HCT116 (cell line): ENCODE measurements around the gene CHRNA4. TPM values are rescaled to one million over a fixed set of nuclear protein-coding genes. Genes with fewer than 3 reads are reported as not detected.

Experiments used
- ATAC-seq: fragments of 200-7000 bp; cut with Tn5 transposase; 2 replicates; pipeline ENCODE4 v1.9.1; 2020; ENCODE audit warnings: mild to moderate bottlenecking, moderate library complexity
- BruUV-seq: library from RNA; stranded (reverse); fragments of 400-500 nt; replicated peaks from 2 replicates; lab custom pipeline; 2021; lab: Mats Ljungman, UMichigan
- CTCF ChIA-PET: fragments of 300-600 bp; sonication (Branson Sonifier 250); formaldehyde crosslinking; loops from one replicate; lab custom pipeline; 2021; ENCODE audit warnings: antibody characterized with exemption; lab: Charles Lee
- POLR2A ChIA-PET: fragments of 300-600, 350-600 bp; sonication (Branson Sonifier 250); formaldehyde crosslinking; loops from one replicate; lab custom pipeline; 2021; ENCODE audit warnings: antibody characterized with exemption; lab: Charles Lee
- RAD21 ChIA-PET, 2 experiments: fragments of 300-600 bp; sonication (Branson Sonifier 250); formaldehyde crosslinking; loops; one replicate each; lab custom pipeline; 2023; ENCODE audit warnings: low total read pairs in 2 of 2; ENCODE audit not compliant: uncharacterized antibody in 2 of 2, unreplicated experiment in 2 of 2, low non-redundant PET in 1 of 2; lab: Charles Lee
- DNase-seq: peaks from one replicate; pipeline ENCODE4 v3.0.0-alpha.2; 2010; ENCODE audit warnings: low read depth, low spot score
- H2AFZ ChIP-seq: fragments of 200-600 bp; shearing (Covaris generic), sonication (generic); 2 replicates; pipeline ENCODE4 v1.6.1; 2017; ENCODE audit warnings: low read depth, mixed run types, mixed read lengths, antibody characterized with exemption, low read length; ENCODE audit not compliant: poor library complexity, severe bottlenecking
- H3K27ac ChIP-seq: 2 replicates; pipeline ENCODE4 v1.5.1; 2012; ENCODE audit warnings: low read depth, low read length
- H3K27me3 ChIP-seq: fragments of 200-600 bp; sonication (generic); 2 replicates; pipeline ENCODE4 v1.6.1; 2016; ENCODE audit warnings: mixed run types, low read length, mixed read lengths; ENCODE audit not compliant: insufficient read depth
- H3K36me3 ChIP-seq, 2 experiments: fragments of 200-500 bp in 1 of 2; fragments of 200-600 bp in 1 of 2; sonication (Bioruptor generic) in 1 of 2; sonication (generic) in 1 of 2; 2 replicates each; pipeline versions ENCODE4 v1.5.1 to v1.6.1; 2014 to 2016; ENCODE audit warnings: low read length in 2 of 2, inconsistent platforms in 1 of 2, mixed read lengths in 1 of 2, mixed run types in 1 of 2; ENCODE audit not compliant: insufficient read depth in 2 of 2, control insufficient read depth in 1 of 2
- H3K4me1 ChIP-seq, 2 experiments: fragments of 200-600 bp in 1 of 2; sonication (generic) in 1 of 2; 2 replicates each; pipeline versions ENCODE4 v1.5.1 to v1.6.1; 2012 to 2017; ENCODE audit warnings: low read length in 2 of 2, inconsistent platforms in 1 of 2, mild to moderate bottlenecking in 1 of 2, mixed read lengths in 1 of 2, mixed run types in 1 of 2, moderate library complexity in 1 of 2; ENCODE audit not compliant: insufficient read depth in 2 of 2, control insufficient read depth in 1 of 2
- H3K4me2 ChIP-seq: fragments of 200-600 bp; sonication (generic); 2 replicates; pipeline ENCODE4 v1.6.1; 2017; ENCODE audit warnings: mixed run types, low read length, mixed read lengths
- H3K4me3 ChIP-seq, 2 experiments: fragments of 200-600 bp in 1 of 2; sonication (generic) in 1 of 2; replicated peaks in 1 of 2; 2 replicates each; pipeline ENCODE4 v1.5.1; 2011 to 2016; ENCODE audit warnings: low read length in 2 of 2, control low read depth in 1 of 2, low read depth in 1 of 2, mild to moderate bottlenecking in 1 of 2, mixed read lengths in 1 of 2, mixed run types in 1 of 2
- H3K79me2 ChIP-seq: fragments of 200-600 bp; sonication (generic); 2 replicates; pipeline ENCODE4 v1.6.1; 2017; ENCODE audit warnings: mild to moderate bottlenecking, mixed run types, low read length, moderate library complexity, mixed read lengths; ENCODE audit not compliant: insufficient read depth
- H3K9ac ChIP-seq: fragments of 200-600 bp; sonication (generic); 2 replicates; pipeline ENCODE4 v1.6.1; 2016; ENCODE audit warnings: low read length, mixed read lengths
- H3K9me2 ChIP-seq: fragments of 200-600 bp; sonication (generic), shearing (Covaris generic); 2 replicates; pipeline ENCODE4 v1.6.1; 2017; ENCODE audit warnings: mixed run types, mild to moderate bottlenecking, moderate library complexity; ENCODE audit not compliant: insufficient read depth
- H3K9me3 ChIP-seq, 2 experiments: fragments of 200-500 bp in 1 of 2; fragments of 200-600 bp in 1 of 2; sonication (Bioruptor generic) in 1 of 2; sonication (generic) in 1 of 2; 2 replicates each; pipeline ENCODE4 v1.6.1; 2014 to 2017; ENCODE audit warnings: low read length in 2 of 2, mixed read lengths in 2 of 2, inconsistent platforms in 1 of 2, low read depth in 1 of 2, mild to moderate bottlenecking in 1 of 2, mixed run types in 1 of 2, moderate library complexity in 1 of 2; ENCODE audit not compliant: control insufficient read depth in 1 of 2, insufficient read depth in 1 of 2
- H4K20me1 ChIP-seq: fragments of 200-600 bp; sonication (generic), shearing (Covaris generic); 2 replicates; pipeline ENCODE4 v1.6.1; 2017; ENCODE audit warnings: mixed run types, mild to moderate bottlenecking, moderate library complexity; ENCODE audit not compliant: insufficient read depth
- CEBPB ChIP-seq: IDR thresholded peaks from 2 replicates; pipeline ENCODE4 v1.6.1; 2012; ENCODE audit warnings: low read depth
- CTCF ChIP-seq, 3 experiments: fragments of 200-600 bp in 1 of 3; sonication (generic) in 1 of 3; IDR thresholded peaks in 2 of 3; conservative IDR thresholded peaks in 1 of 3; 2 replicates each; pipeline ENCODE4 v1.5.1; 2012 to 2017; ENCODE audit warnings: low read depth in 2 of 3, low read length in 2 of 3, antibody characterized with exemption in 1 of 3, borderline replicate concordance in 1 of 3, control low read depth in 1 of 3, mild to moderate bottlenecking in 1 of 3, mixed read lengths in 1 of 3, mixed run types in 1 of 3, moderate library complexity in 1 of 3; ENCODE audit not compliant: insufficient read depth in 1 of 3
- EGR1 ChIP-seq: IDR thresholded peaks from 2 replicates; pipeline ENCODE4 v1.6.1; 2012; ENCODE audit warnings: low read depth
- EZH2 ChIP-seq: fragments of 200-600 bp; sonication (generic); IDR thresholded peaks from 2 replicates; pipeline ENCODE4 v1.6.1; 2017; ENCODE audit warnings: antibody characterized with exemption, mixed run types
- EZH2phosphoT487 ChIP-seq: fragments of 200-600 bp; IDR thresholded peaks from 2 replicates; pipeline ENCODE4 v1.6.1; 2018; ENCODE audit warnings: antibody characterized with exemption, borderline replicate concordance
- FOSL1 ChIP-seq: IDR thresholded peaks from 2 replicates; pipeline ENCODE4 v1.6.1; 2012; ENCODE audit warnings: low read depth
- JUND ChIP-seq: IDR thresholded peaks from 2 replicates; pipeline ENCODE4 v1.6.1; 2012
- POLR2AphosphoS5 ChIP-seq: IDR thresholded peaks from 2 replicates; pipeline ENCODE4 v1.6.1; 2011; ENCODE audit warnings: mild to moderate bottlenecking, low read depth, low read length, moderate library complexity
- RAD21 ChIP-seq: IDR thresholded peaks from 2 replicates; pipeline ENCODE4 v1.6.1; 2012; ENCODE audit warnings: low read depth, mild to moderate bottlenecking
- SIN3A ChIP-seq: IDR thresholded peaks from 2 replicates; pipeline ENCODE4 v1.6.1; 2012; ENCODE audit warnings: low read depth
- SP1 ChIP-seq: IDR thresholded peaks from 2 replicates; pipeline ENCODE4 v1.6.1; 2012; ENCODE audit warnings: low read depth
- SRF ChIP-seq: IDR thresholded peaks from 2 replicates; pipeline ENCODE4 v1.6.1; 2012; ENCODE audit warnings: low read depth
- TCF7L2 ChIP-seq: IDR thresholded peaks from 2 replicates; pipeline ENCODE4 v1.7.0; 2011; ENCODE audit warnings: borderline replicate concordance, inconsistent platforms; ENCODE audit not compliant: insufficient read depth, insufficient read length; ENCODE audit errors: extremely low read depth
- YY1 ChIP-seq: IDR thresholded peaks from 2 replicates; pipeline ENCODE4 v1.6.1; 2011; ENCODE audit warnings: low read length, low read depth, moderate library complexity, mild to moderate bottlenecking; ENCODE audit not compliant: insufficient replicate concordance; ENCODE audit errors: extremely low read depth
- ZFX ChIP-seq: fragments of 450-650 bp; IDR thresholded peaks from 2 replicates; pipeline ENCODE4 v1.6.1; 2017
- ZNF274 ChIP-seq: fragments of 200-500 bp; sonication (Bioruptor generic); IDR thresholded peaks from 2 replicates; pipeline ENCODE4 v1.6.1; 2014; ENCODE audit warnings: mild to moderate bottlenecking, low read depth, low read length, inconsistent platforms
- intact Hi-C: fragments of 100-400 bp; cut with micrococcal nuclease; formaldehyde crosslinking; loops from 2 replicates; pipeline ENCODE4 v1.10.0; 2022
- total RNA-seq: library from RNA; stranded (reverse); gene quantifications from one replicate; pipeline ENCODE4 v1.2.1, GENCODE V29; 2021; ENCODE audit not compliant: unreplicated experiment
- TF ChIP-seq, protein P1 (sequence below): IDR thresholded peaks from 2 replicates; pipeline ENCODE4 v1.6.1; 2011; ENCODE audit warnings: mild to moderate bottlenecking, low read length, moderate library complexity; ENCODE audit not compliant: insufficient replicate concordance; ENCODE audit errors: extremely low read depth
- TF ChIP-seq, protein P2 (sequence below): IDR thresholded peaks from 2 replicates; pipeline ENCODE4 v1.6.1; 2012
- TF ChIP-seq, protein P3 (sequence below): IDR thresholded peaks from 2 replicates; pipeline ENCODE4 v1.6.1; 2012

CHRNA4 gene
- total RNA-seq, 1 experiment from 2014 or later, result not detected

DNA sequence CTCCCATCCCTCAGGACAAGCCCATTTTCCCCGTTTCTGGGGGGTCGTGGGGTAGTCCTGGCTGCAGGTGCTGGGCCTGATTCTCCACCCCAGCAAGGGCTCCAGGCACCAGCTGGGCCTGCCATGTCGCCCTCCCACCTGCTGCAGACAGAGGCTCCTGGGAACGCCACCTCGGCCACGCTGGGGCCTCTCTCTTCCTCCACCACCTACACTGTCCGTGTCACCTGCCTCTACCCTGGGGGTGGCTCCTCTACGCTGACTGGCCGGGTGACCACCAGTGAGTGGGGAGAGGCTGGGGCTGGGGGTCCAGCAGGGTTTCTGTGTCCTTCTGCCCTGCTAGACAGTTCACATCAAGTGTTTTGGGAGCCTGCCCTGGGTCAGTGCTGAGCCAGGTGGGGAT is 48.9 kb downstream of the CHRNA4 start (continued):
- TF ChIP-seq POLR2AphosphoS5 (no peak), EGR1 (no peak), SRF (no peak)
- TF ChIP-seq, protein P1, sequence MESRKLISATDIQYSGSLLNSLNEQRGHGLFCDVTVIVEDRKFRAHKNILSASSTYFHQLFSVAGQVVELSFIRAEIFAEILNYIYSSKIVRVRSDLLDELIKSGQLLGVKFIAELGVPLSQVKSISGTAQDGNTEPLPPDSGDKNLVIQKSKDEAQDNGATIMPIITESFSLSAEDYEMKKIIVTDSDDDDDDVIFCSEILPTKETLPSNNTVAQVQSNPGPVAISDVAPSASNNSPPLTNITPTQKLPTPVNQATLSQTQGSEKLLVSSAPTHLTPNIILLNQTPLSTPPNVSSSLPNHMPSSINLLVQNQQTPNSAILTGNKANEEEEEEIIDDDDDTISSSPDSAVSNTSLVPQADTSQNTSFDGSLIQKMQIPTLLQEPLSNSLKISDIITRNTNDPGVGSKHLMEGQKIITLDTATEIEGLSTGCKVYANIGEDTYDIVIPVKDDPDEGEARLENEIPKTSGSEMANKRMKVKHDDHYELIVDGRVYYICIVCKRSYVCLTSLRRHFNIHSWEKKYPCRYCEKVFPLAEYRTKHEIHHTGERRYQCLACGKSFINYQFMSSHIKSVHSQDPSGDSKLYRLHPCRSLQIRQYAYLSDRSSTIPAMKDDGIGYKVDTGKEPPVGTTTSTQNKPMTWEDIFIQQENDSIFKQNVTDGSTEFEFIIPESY, result no peak

DNA sequence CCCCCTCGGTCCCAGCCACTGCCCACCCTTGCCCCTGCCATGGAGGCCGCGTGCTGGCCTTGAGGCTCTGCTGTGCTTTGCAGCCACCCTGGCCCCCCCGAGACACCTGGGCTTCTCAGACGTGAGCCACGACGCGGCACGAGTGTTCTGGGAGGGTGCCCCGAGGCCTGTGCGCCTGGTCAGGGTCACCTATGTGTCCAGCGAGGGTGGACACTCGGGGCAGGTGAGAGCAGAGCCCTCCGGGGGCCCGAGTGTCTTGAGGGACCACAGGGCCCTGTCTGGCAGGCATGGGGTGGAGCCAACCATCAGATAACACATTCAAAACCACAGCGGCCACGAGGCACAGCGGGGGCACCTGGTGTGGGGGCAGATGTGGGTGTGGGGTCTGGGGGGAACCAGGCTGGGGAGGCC is 49.3 kb downstream of the CHRNA4 start:
- BruUV-seq, result no TSS peak

More for the DNA sequence above, 49.3 kb downstream of the CHRNA4 start:
- ATAC-seq (no peak), DNase-seq (no peak)
- ChIA-PET RAD21 (interaction anchor here in 1 of 2 experiments (0.6 kb wide), 1 partner anchor 50 kb away, joined by 3 read pairs; the partner anchor contains the start of gene CHRNA4), CTCF (no interaction called here), POLR2A (no interaction called here)
- Histone ChIP-seq H4K20me1 (no peaks in the 10 kb centered on the region), H3K27me3 (no peaks in the 10 kb centered on the region), H3K36me3 (no peaks in the 10 kb centered on the region), H3K79me2 (no peaks in the 10 kb centered on the region), H3K9me3 (no peaks in the 10 kb centered on the region), H2AFZ (no peak overlapping the region), H3K4me1 (no peaks in the 10 kb centered on the region), H3K4me2 (no peak overlapping the region), H3K27ac (no peak overlapping the region), H3K9me2 (no peaks in the 10 kb centered on the region), H3K4me3 (no peak overlapping the region), H3K9ac (no peak overlapping the region)
- TF ChIP-seq, protein P1, result no peak
- TF ChIP-seq EZH2phosphoT487, result no peak
- TF ChIP-seq, protein P2, sequence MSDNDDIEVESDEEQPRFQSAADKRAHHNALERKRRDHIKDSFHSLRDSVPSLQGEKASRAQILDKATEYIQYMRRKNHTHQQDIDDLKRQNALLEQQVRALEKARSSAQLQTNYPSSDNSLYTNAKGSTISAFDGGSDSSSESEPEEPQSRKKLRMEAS, result no peak
- no peak for TF ChIP-seq ZNF274
- no peak for TF ChIP-seq EGR1
- no peak for TF ChIP-seq EZH2
- TF ChIP-seq SP1, result no peak
- TF ChIP-seq JUND, result no peak
- TF ChIP-seq YY1, result no peak
- no peak for TF ChIP-seq POLR2AphosphoS5
- no peak for TF ChIP-seq SIN3A
- no peak for TF ChIP-seq RAD21
- TF ChIP-seq CEBPB, result no peak
- no peak for TF ChIP-seq CTCF (IDR thresholded peaks at IDR 0.05 in 2 of 3, conservative IDR thresholded peaks at IDR 0.05 in 1 of 3; ENCODE audit: borderline replicate concordance in 1 of 3, insufficient read depth in 1 of 3, low read depth in 2 of 3, low read length in 2 of 3)
- TF ChIP-seq, protein P3, sequence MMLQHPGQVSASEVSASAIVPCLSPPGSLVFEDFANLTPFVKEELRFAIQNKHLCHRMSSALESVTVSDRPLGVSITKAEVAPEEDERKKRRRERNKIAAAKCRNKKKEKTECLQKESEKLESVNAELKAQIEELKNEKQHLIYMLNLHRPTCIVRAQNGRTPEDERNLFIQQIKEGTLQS, result no peak
- no peak for TF ChIP-seq FOSL1
- no peak for TF ChIP-seq TCF7L2
- no peak for TF ChIP-seq ZFX
- intact Hi-C loops, result no loop called here
